Measurements from ENCODE around the gene LAMTOR4.

Gene LAMTOR4

GRCh38 chr7:100154651-100155491 is 6.2 kb downstream of the LAMTOR4 start:
- DNase-seq = no peak

GRCh38 chr7:100155553-100156317 is 7.0 kb downstream of the LAMTOR4 start:
- DNase-seq = no peak

GRCh38 chr7:100156331-100157068 is 7.8 kb downstream of the LAMTOR4 start:
- DNase-seq = no peak

GRCh38 chr7:100157069-100157333 is 8.3 kb downstream of the LAMTOR4 start:
- DNase-seq = no peak

DNA sequence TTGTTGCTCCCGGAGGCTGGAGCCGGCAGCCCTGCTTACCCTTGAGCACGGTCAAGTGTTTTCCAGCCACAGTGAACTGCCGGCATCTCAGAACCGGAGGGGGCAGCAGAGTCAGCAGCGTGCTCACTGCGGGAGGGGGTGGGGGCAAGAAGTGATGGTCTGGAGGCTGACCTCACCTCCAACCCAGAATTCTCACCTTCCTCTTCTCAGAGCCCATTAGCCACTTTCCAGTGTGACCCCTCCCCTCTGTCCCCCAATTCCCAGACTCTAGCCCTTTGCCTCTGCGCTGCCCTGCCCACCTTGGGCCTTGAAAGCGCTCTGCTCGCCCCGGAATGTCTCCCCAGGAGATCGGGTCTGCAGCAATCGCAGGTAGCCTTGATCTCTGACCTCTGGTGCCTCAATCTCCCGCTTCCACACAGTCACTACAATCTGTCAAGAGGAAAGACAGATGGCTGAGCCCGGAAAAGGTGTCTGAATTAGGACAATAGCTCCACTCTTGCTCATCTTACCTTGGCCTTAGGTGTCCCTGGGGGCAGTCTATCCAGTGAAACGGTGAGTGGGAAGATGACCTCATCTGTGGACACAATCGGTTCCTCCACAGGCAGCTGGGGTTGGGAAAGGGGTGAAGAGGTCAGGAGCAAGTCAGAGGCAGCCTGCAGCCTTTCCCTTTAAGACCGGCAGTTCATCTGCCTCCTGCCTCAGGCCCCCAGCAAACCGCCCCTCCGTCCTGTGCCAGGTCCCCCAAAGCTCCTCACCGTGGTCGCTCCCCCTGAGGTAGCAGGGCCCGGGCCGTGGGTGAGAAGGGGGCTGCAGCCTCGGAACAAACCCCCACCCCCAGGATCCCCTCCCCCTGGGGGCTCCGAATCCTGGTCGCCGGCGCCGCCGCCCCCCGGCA is 8.9 kb downstream of the LAMTOR4 start:
- DNase-seq = no peak

DNA sequence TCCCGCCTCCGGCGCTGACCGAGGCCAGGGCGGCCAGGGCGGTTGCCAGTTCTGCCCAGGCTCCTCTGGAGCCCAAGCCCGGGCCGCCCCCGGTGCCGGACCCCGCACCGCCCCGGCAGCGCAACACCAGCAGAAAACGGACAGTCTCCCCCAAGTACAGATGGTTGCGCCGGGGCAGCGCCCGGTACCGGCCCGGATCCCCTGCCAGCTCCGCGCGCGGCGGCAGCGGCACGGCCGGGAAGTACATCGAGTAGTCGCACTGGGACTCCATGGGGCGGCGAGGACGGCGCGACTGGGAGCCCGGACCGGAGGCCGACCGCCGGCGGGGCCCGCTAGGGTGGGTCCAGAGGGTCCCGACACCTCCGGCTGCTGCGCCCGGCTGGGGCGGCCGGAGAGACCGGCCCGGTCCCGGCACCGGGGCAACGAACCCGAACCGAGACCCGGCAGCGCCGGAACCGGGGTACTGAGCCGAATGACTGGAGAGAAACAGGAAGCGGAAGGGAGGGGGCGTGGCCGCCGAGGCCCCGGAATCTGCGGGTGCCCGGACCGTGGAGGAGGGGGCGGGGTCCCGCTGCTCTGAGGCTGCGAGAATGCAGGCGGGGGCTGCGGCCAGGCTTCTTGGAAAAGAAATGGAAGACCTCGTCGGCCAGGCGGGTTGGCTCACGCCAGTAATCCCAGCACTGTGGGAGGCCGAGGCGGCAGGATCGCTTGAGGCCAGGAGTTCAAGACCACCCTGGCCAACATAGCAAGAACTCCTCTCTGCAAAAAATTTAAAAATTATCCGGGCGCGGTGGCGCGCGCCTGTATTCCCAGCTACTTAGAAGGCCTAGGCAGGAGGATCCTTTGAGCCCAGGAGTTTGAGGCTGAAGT is 9.7 kb downstream of the LAMTOR4 start, which contains the start of gene TRAPPC14:
Gene TRAPPC14 (minus strand): TSS at position 495 of the 870 bp plus-strand sequence. CDS start 224 bp downstream, at position 271.
- DNase-seq = peak; percentile 97 to 98

DNA sequence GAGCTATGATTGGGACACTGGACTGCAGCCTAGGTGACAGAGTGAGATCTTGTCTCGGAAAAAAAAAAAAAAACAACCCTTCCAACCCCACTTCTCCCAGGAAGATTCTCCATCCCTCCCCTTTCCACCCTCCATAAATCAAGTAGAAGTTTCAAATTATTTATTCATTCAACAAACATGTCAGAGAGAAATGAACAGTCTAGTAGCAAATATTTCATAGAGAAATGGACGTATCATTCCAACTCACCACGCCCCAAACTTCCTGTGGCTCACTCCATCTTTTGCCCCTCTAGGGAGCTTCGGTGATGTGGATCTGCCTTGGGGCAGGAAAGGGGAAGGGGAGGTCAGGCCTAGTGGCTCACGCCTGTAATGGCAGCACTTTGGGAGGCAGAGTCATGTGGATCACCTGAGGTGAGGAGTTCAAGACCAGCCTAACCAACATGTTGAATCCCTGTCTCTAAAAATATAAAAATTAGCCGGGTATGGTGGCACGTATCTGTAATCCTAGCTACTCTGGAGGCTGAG is 10.4 kb downstream of the LAMTOR4 start:
- no peak for DNase-seq

DNA sequence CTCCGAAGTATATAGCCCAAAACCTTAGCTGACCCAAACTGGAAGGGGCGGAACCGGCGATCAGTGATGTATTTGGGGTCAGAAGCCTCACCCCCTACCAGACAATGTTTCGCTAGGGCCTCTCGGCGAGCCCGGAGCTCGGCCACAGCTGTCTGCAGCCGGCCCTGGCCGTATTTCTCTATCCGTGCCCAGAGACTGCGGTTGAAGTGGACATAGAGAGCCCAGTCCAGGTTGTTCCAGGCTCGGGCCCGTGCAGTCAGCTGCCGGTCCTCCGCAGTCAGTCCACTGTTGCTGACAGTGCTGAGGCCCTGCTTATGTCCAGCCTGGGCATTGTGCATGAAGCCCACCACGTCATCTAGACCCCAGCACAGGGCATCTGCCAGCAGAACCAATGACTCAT is 11.3 kb downstream of the LAMTOR4 start:
- no peak for DNase-seq

DNA sequence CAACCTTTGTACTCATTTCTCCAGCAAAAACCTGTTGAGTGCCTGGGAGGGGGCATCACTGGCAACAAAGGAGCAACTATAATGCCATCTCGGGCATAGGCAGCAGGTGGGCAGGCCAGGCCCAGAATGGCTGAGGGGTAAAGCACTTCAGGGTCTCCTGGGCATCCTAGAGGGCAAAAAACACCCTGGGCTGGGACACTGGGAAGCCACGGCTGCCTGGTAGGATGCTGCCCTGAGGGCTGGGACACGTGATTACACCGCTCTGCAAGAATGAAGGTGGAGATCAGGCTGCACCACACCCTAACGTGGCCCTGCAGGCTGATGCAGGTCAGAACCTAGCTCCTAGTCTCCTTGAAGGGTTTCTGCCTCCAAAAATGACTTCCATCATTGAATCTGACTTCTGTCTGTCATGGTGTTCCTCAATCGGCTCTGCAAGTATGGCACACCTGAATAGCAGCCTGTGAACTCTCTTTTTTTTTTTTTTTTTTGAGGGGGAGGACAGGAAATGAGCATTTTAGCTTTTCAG is 14.4 kb downstream of the LAMTOR4 start:
- no peak for DNase-seq

DNA sequence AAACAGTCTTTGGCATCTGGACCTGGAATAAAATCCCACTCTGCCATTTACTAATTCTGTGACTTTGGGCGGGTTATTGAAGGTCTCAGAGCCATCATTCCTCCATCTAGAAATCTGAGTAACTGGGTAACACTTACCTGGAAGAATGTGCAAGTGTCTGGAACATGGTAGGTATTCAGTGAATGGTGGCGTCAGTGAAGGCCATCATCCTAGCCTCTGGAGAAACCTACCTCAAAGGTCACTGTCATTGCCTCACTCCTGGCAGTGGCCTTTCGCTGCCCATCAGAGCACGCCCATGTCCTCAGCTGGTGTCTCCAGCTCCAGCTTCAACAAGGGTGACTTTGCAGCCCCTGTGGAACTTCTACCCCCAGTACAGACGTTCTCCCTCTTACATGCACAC is 15.2 kb downstream of the LAMTOR4 start:
- DNase-seq = no peak

DNA sequence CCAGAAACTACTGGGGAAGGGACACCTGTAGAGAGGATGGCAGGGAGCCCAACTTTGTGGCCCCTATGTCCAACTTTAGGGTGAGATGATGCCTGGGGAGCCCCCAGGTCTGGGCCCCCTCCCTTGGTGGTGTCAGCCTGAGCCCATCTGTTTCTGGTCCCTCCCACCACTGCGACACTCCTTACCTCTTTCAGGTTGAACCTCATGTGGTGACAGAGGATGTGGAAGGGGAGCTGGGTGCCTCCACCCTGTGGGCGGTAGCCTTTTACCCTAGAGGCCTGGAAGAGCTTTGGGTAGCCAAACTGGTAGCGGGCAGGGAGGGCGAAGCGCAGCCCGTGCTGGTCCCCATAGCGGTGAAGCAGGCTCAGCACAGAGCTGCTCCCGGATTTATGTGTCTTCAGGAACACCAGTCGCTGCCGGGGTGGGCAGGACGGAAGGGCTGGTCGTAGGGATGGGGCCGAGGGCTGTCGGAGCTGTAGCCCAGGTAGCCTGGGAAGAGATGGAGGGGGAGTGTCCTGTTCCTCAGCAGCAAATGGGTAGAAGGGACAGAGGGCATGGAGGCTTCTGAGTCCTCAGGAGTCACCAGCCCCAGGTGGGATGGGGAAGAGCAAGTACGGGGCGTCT is 17.7 kb downstream of the LAMTOR4 start:
- DNase-seq = no peak

GRCh38 chr7:100166970-100167911 is 18.5 kb downstream of the LAMTOR4 start:
- DNase-seq = no peak

DNA sequence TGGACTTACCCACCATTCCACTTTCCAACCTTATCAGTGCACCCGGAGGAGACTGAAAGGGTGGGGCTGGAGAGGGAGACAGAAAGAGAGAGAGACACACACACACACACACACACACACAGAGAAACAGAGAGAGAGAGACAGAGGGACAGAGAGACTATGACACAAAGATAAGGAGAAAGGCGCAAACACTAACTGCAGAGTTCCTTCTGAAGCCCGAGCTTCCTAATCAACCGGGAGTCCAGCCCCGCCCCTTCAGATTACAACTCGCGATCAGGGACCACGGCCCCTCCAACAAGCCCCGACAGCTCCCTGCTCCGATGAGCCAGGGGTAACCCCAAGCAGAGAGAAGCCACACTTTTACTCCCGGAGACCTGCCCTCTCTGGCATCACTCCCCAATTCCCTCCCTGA is 19.2 kb downstream of the LAMTOR4 start:
- no peak for DNase-seq

GRCh38 chr7:100169147-100169850 is 20.6 kb downstream of the LAMTOR4 start:
- no peak for DNase-seq

GRCh38 chr7:100170101-100170897 is 21.6 kb downstream of the LAMTOR4 start:
- no peak for DNase-seq

GRCh38 chr7:100171087-100171681 is 22.5 kb downstream of the LAMTOR4 start:
- DNase-seq = no peak

GRCh38 chr7:100171840-100172239 is 23.1 kb downstream of the LAMTOR4 start:
- DNase-seq = no peak

Measured in stimulated activated CD4-positive, alpha-beta T cell treated with anti-CD3 and anti-CD28 coated beads, Interleukin-2, amount 100 ng/mL, for 24 hours (primary cell).